Fibroblast of pulmonary artery (primary cell): ENCODE measurements around the gene MAFF.

Experiments
- DNase-seq: peaks from one replicate; pipeline ENCODE4 v3.0.0-alpha.2; 2010; ENCODE audit warnings: low read depth
- H3K4me3 ChIP-seq: replicated peaks from 2 replicates; pipeline ENCODE4 v1.5.1; 2011; ENCODE audit warnings: low read depth, mild to moderate bottlenecking, control low read depth, low read length, moderate library complexity
- CTCF ChIP-seq: IDR thresholded peaks from 2 replicates; pipeline ENCODE4 v1.5.1; 2011; ENCODE audit warnings: mild to moderate bottlenecking, control low read depth, low read length, inconsistent platforms; ENCODE audit errors: missing control alignments

MAFF gene

DNA sequence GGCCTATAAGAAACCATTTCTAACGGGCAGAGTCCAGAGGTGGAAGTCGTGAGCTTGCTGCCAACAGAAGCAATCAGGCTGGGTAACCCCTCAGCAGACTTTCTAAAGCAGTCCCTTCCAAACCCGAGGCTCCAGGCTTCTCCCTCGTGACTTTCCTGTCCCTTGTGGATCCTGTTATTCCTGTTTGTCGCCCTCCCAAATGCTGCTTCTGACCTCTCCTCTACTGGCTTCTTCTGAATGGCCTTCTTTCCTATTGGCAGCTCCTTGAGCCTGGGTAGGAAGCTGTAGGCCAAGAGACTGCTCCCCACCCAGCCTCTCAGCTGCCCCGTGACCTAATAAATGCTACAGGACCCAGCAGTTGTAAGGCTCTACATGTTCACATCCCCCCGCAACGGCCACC lies 35.0 kb downstream of the MAFF start:
- no peak for TF ChIP-seq CTCF
- no peak overlapping the region for H3K4me3 ChIP-seq
- no peak for DNase-seq

DNA sequence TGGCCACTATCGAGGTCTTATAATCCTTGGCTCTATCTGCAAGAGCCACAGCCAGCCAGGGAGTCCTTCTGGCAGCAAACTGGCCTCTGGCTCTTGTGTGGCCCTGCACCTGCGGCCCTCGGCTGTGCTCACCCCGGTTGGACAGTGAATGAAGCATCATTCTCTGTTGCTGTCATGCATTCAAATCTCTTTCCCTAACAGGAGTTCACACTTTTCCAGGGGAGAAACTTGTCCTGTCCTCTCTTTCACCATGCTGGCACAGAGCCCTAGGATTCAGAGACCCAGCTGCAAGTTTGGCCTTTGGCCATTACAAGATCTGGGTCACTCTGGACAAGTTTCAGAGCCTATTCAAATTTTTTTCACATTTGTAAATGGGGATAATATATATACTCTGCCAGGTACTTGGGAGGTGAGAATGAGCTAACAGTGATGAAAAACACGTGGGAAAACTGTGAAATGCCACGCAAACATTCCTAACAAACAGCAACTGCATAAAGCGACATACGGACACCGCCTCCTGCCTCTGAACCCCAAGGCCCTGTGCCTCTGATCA lies 36.8 kb downstream of the MAFF start:
- H3K4me3 ChIP-seq = no peak overlapping the region
- no peak for TF ChIP-seq CTCF
- peak; percentile 63 for DNase-seq

- no peak overlapping the region for H3K4me3 ChIP-seq
- DNase-seq = peak; percentile 83
- peak; percentile 33 for TF ChIP-seq CTCF
Measured at GRCh38 chr22:38239101-38239761, 37.4 kb downstream of the MAFF start.

- peak; percentile 88 for DNase-seq
- TF ChIP-seq CTCF = no peak
- no peak overlapping the region for H3K4me3 ChIP-seq
Measured at GRCh38 chr22:38240734-38241252, 39.0 kb downstream of the MAFF start.

GRCh38 chr22:38243007-38243765 lies 41.4 kb downstream of the MAFF start:
- TF ChIP-seq CTCF = no peak
- DNase-seq = peak; percentile 57

DNA sequence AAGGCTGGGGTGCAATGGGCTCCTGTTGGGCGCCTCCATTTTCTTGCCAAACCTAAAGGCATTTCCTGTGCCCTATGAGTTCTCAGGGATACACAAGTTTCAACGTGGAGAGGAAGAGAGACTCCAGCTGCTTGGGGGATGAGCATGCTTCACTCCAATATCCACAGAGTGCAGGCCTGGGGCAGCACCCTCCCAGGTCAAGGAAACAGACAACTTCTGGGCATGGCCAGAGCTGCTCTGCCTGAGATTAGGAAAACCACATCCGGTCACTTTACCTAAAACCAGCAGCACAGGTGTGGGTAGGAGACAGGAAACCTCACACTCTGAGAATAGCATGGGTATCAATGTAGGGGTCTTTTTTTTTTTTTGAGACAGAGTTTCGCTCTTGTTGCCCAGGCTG lies 42.3 kb downstream of the MAFF start:
- H3K4me3 ChIP-seq = no peak overlapping the region
- TF ChIP-seq CTCF = no peak
- DNase-seq = no peak

More at GRCh38 chr22:38243007-38243765, 41.4 kb downstream of the MAFF start:
- H3K4me3 ChIP-seq = no peak overlapping the region
